ENCODE results near the gene CADM3.

Gene CADM3

GRCh38 chr1:159201642-159202041, 30.2 kb downstream of the CADM3 start:
- Histone ChIP-seq H3K27me3 (ENCODE audit: insufficient read depth, poor library complexity, severe bottlenecking) (peaks cover 7% of the 10 kb centered on the region), H3K27ac (replicated peaks) (no peak overlapping the region), H3K4me3 (replicated peaks; ENCODE audit: insufficient read depth, low read length) (no peak overlapping the region)
- TF ChIP-seq CTCF (IDR thresholded peaks at IDR 0.05; ENCODE audit: insufficient read depth, low read length): no peak
- no peak for TF ChIP-seq GABPA (IDR thresholded peaks at IDR 0.05; ENCODE audit: low read depth)
- TF ChIP-seq SPI1 (IDR thresholded peaks at IDR 0.05; ENCODE audit: borderline replicate concordance, low read depth): no peak
- TF ChIP-seq POLR2AphosphoS5 (IDR thresholded peaks at IDR 0.05; ENCODE audit: low read depth): no peak
- TF ChIP-seq, protein P1, sequence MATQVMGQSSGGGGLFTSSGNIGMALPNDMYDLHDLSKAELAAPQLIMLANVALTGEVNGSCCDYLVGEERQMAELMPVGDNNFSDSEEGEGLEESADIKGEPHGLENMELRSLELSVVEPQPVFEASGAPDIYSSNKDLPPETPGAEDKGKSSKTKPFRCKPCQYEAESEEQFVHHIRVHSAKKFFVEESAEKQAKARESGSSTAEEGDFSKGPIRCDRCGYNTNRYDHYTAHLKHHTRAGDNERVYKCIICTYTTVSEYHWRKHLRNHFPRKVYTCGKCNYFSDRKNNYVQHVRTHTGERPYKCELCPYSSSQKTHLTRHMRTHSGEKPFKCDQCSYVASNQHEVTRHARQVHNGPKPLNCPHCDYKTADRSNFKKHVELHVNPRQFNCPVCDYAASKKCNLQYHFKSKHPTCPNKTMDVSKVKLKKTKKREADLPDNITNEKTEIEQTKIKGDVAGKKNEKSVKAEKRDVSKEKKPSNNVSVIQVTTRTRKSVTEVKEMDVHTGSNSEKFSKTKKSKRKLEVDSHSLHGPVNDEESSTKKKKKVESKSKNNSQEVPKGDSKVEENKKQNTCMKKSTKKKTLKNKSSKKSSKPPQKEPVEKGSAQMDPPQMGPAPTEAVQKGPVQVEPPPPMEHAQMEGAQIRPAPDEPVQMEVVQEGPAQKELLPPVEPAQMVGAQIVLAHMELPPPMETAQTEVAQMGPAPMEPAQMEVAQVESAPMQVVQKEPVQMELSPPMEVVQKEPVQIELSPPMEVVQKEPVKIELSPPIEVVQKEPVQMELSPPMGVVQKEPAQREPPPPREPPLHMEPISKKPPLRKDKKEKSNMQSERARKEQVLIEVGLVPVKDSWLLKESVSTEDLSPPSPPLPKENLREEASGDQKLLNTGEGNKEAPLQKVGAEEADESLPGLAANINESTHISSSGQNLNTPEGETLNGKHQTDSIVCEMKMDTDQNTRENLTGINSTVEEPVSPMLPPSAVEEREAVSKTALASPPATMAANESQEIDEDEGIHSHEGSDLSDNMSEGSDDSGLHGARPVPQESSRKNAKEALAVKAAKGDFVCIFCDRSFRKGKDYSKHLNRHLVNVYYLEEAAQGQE (IDR thresholded peaks at IDR 0.05; ENCODE audit: insufficient replicate concordance, low read depth): no peak
- DNase-seq (ENCODE audit: low read depth in 1 of 2, low spot score in 1 of 2): peak; percentile 30 to 43

- H3K4me3 ChIP-seq (replicated peaks; ENCODE audit: insufficient read depth, low read length): no peak overlapping the region
- no peak for DNase-seq (ENCODE audit: low read depth in 1 of 2, low spot score in 1 of 2)
- H3K27me3 ChIP-seq (ENCODE audit: insufficient read depth, poor library complexity, severe bottlenecking): peaks cover 14% of the 10 kb centered on the region
- TF ChIP-seq, protein P1 (IDR thresholded peaks at IDR 0.05; ENCODE audit: insufficient replicate concordance, low read depth): no peak
- TF ChIP-seq GABPA (IDR thresholded peaks at IDR 0.05; ENCODE audit: low read depth) (no peak), POLR2AphosphoS5 (IDR thresholded peaks at IDR 0.05; ENCODE audit: low read depth) (no peak), SPI1 (IDR thresholded peaks at IDR 0.05; ENCODE audit: borderline replicate concordance, low read depth) (no peak), CTCF (IDR thresholded peaks at IDR 0.05; ENCODE audit: insufficient read depth, low read length) (no peak)
- H3K27ac ChIP-seq (replicated peaks): no peak overlapping the region
Measured at GRCh38 chr1:159203610-159204009, 32.2 kb downstream of the CADM3 start.

- Histone ChIP-seq H3K27ac (replicated peaks) (no peak within 1 kb of the TSS), H3K27me3 (ENCODE audit: insufficient read depth, poor library complexity, severe bottlenecking) (peaks cover 19% of the 10 kb centered on the region), H3K4me3 (replicated peaks; ENCODE audit: insufficient read depth, low read length) (no peak within 1 kb of the TSS)
- DNase-seq (ENCODE audit: low read depth in 1 of 2, low spot score in 1 of 2): no peak
- TF ChIP-seq GABPA (IDR thresholded peaks at IDR 0.05; ENCODE audit: low read depth): no peak
- no peak for TF ChIP-seq SPI1 (IDR thresholded peaks at IDR 0.05; ENCODE audit: borderline replicate concordance, low read depth)
- TF ChIP-seq CTCF (IDR thresholded peaks at IDR 0.05; ENCODE audit: insufficient read depth, low read length): no peak
- TF ChIP-seq, protein P1 (IDR thresholded peaks at IDR 0.05; ENCODE audit: insufficient replicate concordance, low read depth): no peak
- no peak for TF ChIP-seq POLR2AphosphoS5 (IDR thresholded peaks at IDR 0.05; ENCODE audit: low read depth)
Measured at GRCh38 chr1:159204161-159205141, 33.0 kb downstream of the CADM3 start, which contains the start of gene ACKR1. Gene ACKR1, plus strand, starts transcription at chr1:159204875. Its CDS starts 85 bp downstream, at chr1:159204960.

All from HL-60 (cell line).